Medulla oblongata (tissue), 1 donor: ENCODE measurements around the gene ZNF267.
A peak's percentile ranks its signal among the peaks of the same experiment; 100 is the strongest.
"Not testable (repeated sequence)": the region's sequence is repeated elsewhere in the genome, so short reads cannot be mapped to it uniquely, and the experiment has no call there.

Source experiments
- DNase-seq: peaks from one replicate; pipeline ENCODE4 v3.0.0-alpha.2; 2015; ENCODE audit errors: extremely low spot score

The ZNF267 gene

GRCh38 chr16:31873556-31874365 is at the start of gene ZNF267:
Gene ZNF267 (plus strand): TSS chr16:31873807. CDS start chr16:31873967, 160 bp downstream.
- DNase-seq = peak; percentile 96

GRCh38 chr16:31833047-31833446 is 40.6 kb upstream of the ZNF267 start:
- no peak for DNase-seq

GRCh38 chr16:31836396-31836795 is 37.2 kb upstream of the ZNF267 start:
- not testable (repeated sequence) for DNase-seq

DNA sequence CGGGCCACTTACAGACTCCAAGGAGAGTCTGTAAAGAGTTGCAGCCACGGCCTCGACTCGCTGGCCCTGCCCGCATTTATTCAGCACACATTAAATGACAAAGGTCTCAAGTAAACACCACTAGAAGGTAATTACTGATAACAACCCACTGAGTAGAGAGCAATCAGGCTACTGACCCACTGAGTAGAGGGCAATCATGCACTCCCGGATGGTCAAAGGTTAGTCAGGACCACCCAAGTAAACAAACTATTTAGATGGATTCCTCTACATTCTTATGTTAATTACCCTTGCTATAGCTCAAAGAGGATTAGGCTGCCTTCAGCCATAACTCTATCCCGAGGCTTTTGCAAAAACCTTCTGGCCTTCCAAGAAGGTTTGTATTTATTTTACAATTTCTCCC is 30.7 kb upstream of the ZNF267 start:
- no peak for DNase-seq

- DNase-seq = not testable (repeated sequence)
Observed at GRCh38 chr16:31848572-31848971, 25.0 kb upstream of the ZNF267 start.

GRCh38 chr16:31853291-31853690 is 20.3 kb upstream of the ZNF267 start:
- DNase-seq = no peak

DNA sequence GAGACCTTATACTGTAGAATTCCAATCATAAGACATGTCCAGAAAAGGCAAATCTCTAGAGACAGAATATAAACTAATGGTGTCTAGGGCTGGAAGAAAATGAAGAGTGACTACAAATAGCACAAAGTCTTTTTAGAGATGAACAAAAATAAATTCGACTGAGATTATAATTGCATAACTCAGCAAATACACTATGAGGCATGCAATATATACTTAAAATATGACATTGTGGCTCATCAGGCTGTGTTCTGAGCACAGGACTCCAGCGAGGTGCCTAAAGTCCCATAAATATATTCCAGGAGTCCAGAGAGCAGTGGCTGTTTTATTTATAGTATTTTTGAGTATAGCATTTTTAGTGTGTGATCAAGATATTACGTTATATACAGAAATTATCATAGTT is 13.1 kb upstream of the ZNF267 start:
- no peak for DNase-seq

GRCh38 chr16:31861455-31861854 is 12.2 kb upstream of the ZNF267 start:
- DNase-seq = no peak

GRCh38 chr16:31862761-31863160 is 10.8 kb upstream of the ZNF267 start:
- DNase-seq = no peak

DNA sequence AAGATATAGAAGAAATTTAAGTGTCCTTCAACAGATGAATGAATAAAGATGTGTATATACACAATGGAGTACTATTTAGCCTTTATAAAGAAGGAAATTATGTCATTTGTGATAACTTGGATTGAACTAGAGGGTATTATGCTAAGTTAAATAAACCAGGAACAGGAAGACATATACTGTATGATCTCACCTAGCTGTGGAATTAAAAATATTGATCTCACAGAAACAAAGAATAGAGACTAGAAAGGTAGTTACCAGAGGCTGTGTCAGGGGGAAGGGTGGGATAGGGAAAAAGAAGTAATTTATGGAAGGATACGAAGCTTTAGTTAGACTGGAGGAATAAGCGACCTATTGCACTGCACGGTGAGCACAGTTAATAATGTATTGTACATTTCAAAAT is 5.4 kb upstream of the ZNF267 start:
- DNase-seq = no peak

DNA sequence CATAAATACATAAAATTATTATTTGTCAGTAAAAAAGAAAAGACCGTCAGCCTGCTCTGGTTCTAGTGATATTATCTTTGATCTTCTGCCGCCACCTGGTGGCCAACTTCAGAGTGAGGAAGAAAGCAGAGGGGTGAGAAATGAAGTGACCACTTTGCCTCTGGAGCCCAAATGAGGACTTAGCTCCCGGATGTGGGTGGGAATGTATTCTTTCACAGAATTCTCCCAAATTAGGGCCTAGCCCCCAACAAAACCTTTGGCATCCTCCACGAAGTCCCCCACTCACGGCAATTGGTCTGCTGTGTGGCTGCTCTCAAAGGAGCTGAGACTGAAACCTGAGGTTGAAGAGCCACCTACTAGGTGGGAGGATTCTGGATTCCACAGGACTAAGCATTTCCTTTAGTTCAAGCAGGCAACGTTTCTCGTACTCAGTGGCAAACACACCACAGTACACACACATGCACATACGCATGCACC is 4.9 kb upstream of the ZNF267 start:
- peak; percentile 93 for DNase-seq

GRCh38 chr16:31869511-31870201 is 4.0 kb upstream of the ZNF267 start:
- DNase-seq = peak; percentile 91

GRCh38 chr16:31870809-31871208 is 2.8 kb upstream of the ZNF267 start:
- no peak for DNase-seq

DNA sequence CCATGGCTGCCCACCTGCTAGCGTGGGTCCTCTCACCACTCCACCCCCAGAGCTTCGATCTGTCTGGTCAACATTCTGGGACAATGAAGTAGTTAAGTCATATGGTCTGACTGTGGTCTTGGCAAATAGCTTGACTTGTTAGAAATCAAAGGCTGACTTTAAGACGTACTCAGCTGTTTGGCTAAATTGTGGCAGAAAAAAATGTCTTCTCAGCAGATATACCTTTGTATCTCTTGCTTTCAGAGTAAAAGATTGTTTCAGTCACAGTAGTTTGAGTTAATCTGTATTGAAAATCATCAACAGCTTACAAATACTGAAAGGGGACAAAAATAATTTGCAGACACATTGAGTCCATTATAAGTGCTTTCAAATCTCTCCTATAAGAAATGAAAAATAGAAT is 2.1 kb upstream of the ZNF267 start:
- no peak for DNase-seq

DNA sequence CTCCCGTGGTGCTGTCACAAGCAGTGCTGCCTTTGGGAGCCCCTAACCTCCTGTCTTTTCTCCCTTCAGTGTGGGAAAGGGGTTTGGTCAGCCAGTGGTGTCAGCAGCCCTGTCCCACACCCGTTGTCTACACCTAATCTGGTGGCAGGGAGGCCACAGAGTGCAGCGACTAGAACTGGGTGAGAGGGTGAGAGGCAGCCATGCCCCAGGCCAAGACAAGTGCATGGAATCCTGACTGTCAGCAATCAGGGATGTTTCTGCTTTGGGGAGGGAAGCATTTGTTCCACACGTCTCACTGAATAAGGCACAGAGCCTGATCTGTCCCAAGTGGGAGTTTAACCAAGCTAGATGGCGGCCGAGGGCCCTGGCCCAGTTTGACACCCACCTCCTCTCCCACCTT is 1.4 kb upstream of the ZNF267 start:
- no peak for DNase-seq

DNA sequence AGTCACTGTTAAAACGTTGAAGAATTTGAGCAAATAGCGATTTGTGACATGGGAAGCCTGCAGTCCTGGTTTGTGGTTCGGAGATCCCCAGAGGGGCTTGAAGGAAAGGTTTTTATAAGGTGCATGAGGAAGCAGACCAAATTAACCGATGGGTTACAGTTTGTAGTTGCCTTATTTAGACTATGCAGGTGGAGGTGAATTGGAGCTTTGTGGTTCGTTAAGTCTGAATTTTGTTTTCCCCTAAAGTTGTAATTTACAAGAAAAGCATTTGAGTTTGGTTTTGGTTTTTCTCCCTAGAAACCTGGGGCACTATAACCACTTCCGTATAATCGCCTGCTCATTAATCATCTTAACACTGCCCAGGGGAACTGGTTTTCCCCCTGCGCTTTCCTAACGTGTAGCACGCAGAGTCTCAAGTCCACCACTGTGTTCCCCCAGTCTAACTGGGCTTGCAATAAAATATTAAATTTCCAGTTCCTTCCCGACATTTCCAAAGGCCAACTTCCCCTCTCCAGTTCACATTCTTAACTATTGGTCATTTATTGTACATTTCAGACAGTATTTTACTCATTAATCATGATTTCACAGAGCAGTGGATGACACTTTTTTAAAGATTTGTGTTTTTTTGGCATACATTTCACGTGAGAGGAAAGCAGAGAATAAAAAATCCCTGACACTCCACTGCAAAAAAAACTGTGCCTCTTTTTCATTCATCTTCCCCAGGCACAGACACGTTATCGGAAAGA is 932 bp downstream of the ZNF267 start:
- peak; percentile 47 for DNase-seq

DNA sequence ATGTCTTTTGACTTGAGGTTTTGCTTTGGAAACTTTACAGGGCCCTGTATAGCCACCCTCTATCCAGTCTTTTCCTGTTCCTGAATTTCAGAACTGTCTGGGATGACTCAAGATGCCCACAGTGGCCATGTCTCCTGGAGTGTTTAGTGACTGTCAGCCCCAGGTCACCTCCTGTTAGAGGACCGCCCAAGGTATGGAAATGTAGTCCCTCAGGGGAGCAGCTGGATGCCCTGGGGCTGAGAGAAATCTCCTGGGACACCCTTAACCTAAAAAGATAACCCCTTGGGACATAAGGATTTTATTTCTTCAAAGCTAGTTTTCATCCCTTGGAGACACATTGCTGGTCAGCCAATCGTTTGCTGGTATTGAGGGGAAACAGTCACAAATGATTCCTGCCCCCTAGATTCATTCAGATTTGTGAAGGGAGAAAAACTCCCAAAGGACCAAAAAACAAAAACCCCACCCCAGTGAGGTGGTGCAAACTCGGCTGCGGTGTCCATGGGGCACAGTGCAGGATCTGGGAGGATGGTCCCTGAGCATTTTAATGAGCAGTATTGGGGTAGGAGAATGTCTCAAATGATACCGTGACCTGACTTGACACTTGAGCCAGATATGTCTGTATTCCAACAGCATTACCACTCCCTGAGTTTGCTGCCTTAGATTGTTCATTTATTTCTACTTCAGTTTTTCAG is 1.7 kb downstream of the ZNF267 start:
- no peak for DNase-seq

- no peak for DNase-seq
Observed at GRCh38 chr16:31875928-31876547, 2.4 kb downstream of the ZNF267 start.

- peak; percentile 68 for DNase-seq
Observed at GRCh38 chr16:31876951-31877828, 3.6 kb downstream of the ZNF267 start.
